IMR-90 (cell line): ENCODE results near the gene IFI27L2. TPM values are rescaled to one million over a fixed set of nuclear protein-coding genes. Genes with fewer than 3 reads are reported as not detected.

Experiments
- ATAC-seq: fragments of 200-7000 bp; cut with Tn5 transposase; 2 replicates; pipeline ENCODE4 v1.9.1; 2020; ENCODE audit warnings: low read depth, mild to moderate bottlenecking, moderate library complexity
- BruUV-seq: library from RNA; stranded (reverse); fragments of 400-500 nt; replicated peaks from 2 replicates; lab custom pipeline; 2021; lab: Mats Ljungman, UMichigan
- CTCF ChIA-PET: fragments of 300-600 bp; formaldehyde crosslinking; extraction: SDS; loops from one replicate; lab custom pipeline; 2021; ENCODE audit warnings: antibody characterized with exemption; lab: Yijun Ruan, JAX
- POLR2A ChIA-PET: fragments of 300-600 bp; sonication (Branson Sonifier 250); formaldehyde crosslinking; loops from one replicate; lab custom pipeline; 2022; ENCODE audit warnings: antibody characterized with exemption; ENCODE audit not compliant: unreplicated experiment; lab: Charles Lee
- DNase-seq: peaks from one replicate; pipeline ENCODE4 v3.0.0; 2013
- H2AFZ ChIP-seq: replicated peaks from 2 replicates; pipeline ENCODE3; 2013; ENCODE audit warnings: low read length, mild to moderate bottlenecking; ENCODE audit not compliant: poor library complexity
- H2AK5ac ChIP-seq: 2 replicates; pipeline ENCODE4 v1.6.1; 2013; ENCODE audit warnings: low read depth, low read length, inconsistent platforms
- H2AK9ac ChIP-seq: replicated peaks from 2 replicates; pipeline ENCODE3; 2013; ENCODE audit warnings: mild to moderate bottlenecking, low read depth, low read length, moderate library complexity; ENCODE audit not compliant: poor library complexity
- H2BK120ac ChIP-seq: 2 replicates; pipeline ENCODE4 v1.6.1; 2013; ENCODE audit warnings: low read depth, low read length, inconsistent platforms
- H2BK15ac ChIP-seq: 3 replicates; pipeline ENCODE4 v1.6.1; 2013; ENCODE audit warnings: low read depth, low read length, inconsistent platforms
- H2BK20ac ChIP-seq: 2 replicates; pipeline ENCODE4 v1.6.1; 2013; ENCODE audit warnings: low read depth, mild to moderate bottlenecking, inconsistent platforms, low read length, moderate library complexity
- H2BK5ac ChIP-seq: 2 replicates; pipeline ENCODE4 v1.6.1; 2013; ENCODE audit warnings: mild to moderate bottlenecking, low read depth, low read length, inconsistent platforms; ENCODE audit not compliant: poor library complexity, severe bottlenecking
- H3K14ac ChIP-seq: replicated peaks from 2 replicates; pipeline ENCODE4 v1.6.1; 2013; ENCODE audit warnings: low read depth, low read length, inconsistent platforms
- H3K18ac ChIP-seq: 2 replicates; pipeline ENCODE4 v1.6.1; 2013; ENCODE audit warnings: low read depth, low read length, control low read depth
- H3K23ac ChIP-seq: 2 replicates; pipeline ENCODE4 v1.6.1; 2013; ENCODE audit warnings: low read depth, low read length, inconsistent platforms
- H3K27ac ChIP-seq: 2 replicates; pipeline ENCODE4 v1.5.1; 2013; ENCODE audit warnings: mild to moderate bottlenecking, control low read depth, low read length; ENCODE audit not compliant: insufficient read depth
- H3K27me3 ChIP-seq: 2 replicates; pipeline ENCODE4 v1.6.1; 2013; ENCODE audit warnings: low read length; ENCODE audit not compliant: control insufficient read depth, insufficient read depth
- H3K36me3 ChIP-seq: 2 replicates; pipeline ENCODE4 v1.6.1; 2013; ENCODE audit warnings: low read length, mixed read lengths; ENCODE audit not compliant: control insufficient read depth, insufficient read depth
- H3K4ac ChIP-seq: 2 replicates; pipeline ENCODE4 v1.6.1; 2013; ENCODE audit warnings: low read depth, low read length, inconsistent platforms
- H3K4me1 ChIP-seq: 2 replicates; pipeline ENCODE4 v1.6.1; 2013; ENCODE audit warnings: low read length, mixed read lengths; ENCODE audit not compliant: control insufficient read depth, insufficient read depth
- H3K4me2 ChIP-seq: 2 replicates; pipeline ENCODE4 v1.6.1; 2013; ENCODE audit warnings: low read depth, mild to moderate bottlenecking, control low read depth, low read length, moderate library complexity
- H3K4me3 ChIP-seq: 2 replicates; pipeline ENCODE4 v1.5.1; 2013; ENCODE audit warnings: low read depth, mild to moderate bottlenecking, control low read depth, low read length, moderate library complexity; ENCODE audit not compliant: insufficient read depth
- H3K56ac ChIP-seq: 2 replicates; pipeline ENCODE4 v1.6.1; 2013; ENCODE audit warnings: low read length, inconsistent platforms; ENCODE audit not compliant: insufficient read depth; ENCODE audit errors: extremely low read depth
- H3K79me1 ChIP-seq, 2 experiments: 2 replicates each; pipeline ENCODE4 v1.6.1; 2013; ENCODE audit warnings: low read length in 2 of 2, inconsistent platforms in 1 of 2, low read depth in 1 of 2
- H3K9ac ChIP-seq: 2 replicates; pipeline ENCODE4 v1.6.1; 2013; ENCODE audit warnings: low read depth, low read length, control low read depth
- H3K9me1 ChIP-seq: 2 replicates; pipeline ENCODE4 v1.6.1; 2013; ENCODE audit warnings: low read length, inconsistent platforms; ENCODE audit not compliant: insufficient read depth
- H3K9me3 ChIP-seq: 2 replicates; pipeline ENCODE4 v1.6.1; 2013; ENCODE audit warnings: low read length; ENCODE audit not compliant: control insufficient read depth, insufficient read depth
- H4K20me1 ChIP-seq: 2 replicates; pipeline ENCODE4 v1.6.1; 2013; ENCODE audit warnings: low read length, inconsistent platforms; ENCODE audit not compliant: insufficient read depth
- H4K5ac ChIP-seq: 2 replicates; pipeline ENCODE4 v1.6.1; 2013; ENCODE audit warnings: mild to moderate bottlenecking, low read depth, low read length, control low read depth
- H4K8ac ChIP-seq, 2 experiments: 2 replicates each; pipeline ENCODE4 v1.6.1; 2013; ENCODE audit warnings: low read depth in 2 of 2, low read length in 2 of 2, control low read depth in 1 of 2, inconsistent platforms in 1 of 2
- H4K91ac ChIP-seq: 2 replicates; pipeline ENCODE4 v1.6.1; 2013; ENCODE audit warnings: low read depth, low read length, inconsistent platforms; ENCODE audit not compliant: insufficient read depth
- BHLHE40 ChIP-seq: fragments of 150-350 bp; IDR thresholded peaks from 2 replicates; pipeline ENCODE4 v1.6.1; 2016; ENCODE audit warnings: mild to moderate bottlenecking, low read depth, low read length
- CEBPB ChIP-seq: IDR thresholded peaks from 2 replicates; pipeline ENCODE4 v1.6.1; 2012; ENCODE audit warnings: low read depth, low read length, improper control_type of control experiment
- CTCF ChIP-seq: conservative IDR thresholded peaks from 2 replicates; pipeline ENCODE4 v1.5.1; 2012; ENCODE audit warnings: mild to moderate bottlenecking, low read depth, low read length, improper control_type of control experiment
- ELK1 ChIP-seq: fragments of 150-350 bp; IDR thresholded peaks from 2 replicates; pipeline ENCODE4 v1.6.1; 2016; ENCODE audit warnings: low read depth, mild to moderate bottlenecking, low read length, moderate library complexity, borderline replicate concordance
- FOS ChIP-seq: fragments of 150-350 bp; IDR thresholded peaks from 2 replicates; pipeline ENCODE4 v1.6.1; 2016; ENCODE audit warnings: low read depth, low read length
- MAFK ChIP-seq: IDR thresholded peaks from 2 replicates; pipeline ENCODE4 v1.6.1; 2012; ENCODE audit warnings: low read depth, low read length, improper control_type of control experiment
- POLR2A ChIP-seq: IDR thresholded peaks from 2 replicates; pipeline ENCODE4 v1.6.1; 2012; ENCODE audit warnings: mild to moderate bottlenecking, low read depth, low read length
- RAD21 ChIP-seq: IDR thresholded peaks from 2 replicates; pipeline ENCODE4 v1.6.1; 2012; ENCODE audit warnings: low read length, improper control_type of control experiment
- RFX5 ChIP-seq: IDR thresholded peaks from 2 replicates; pipeline ENCODE4 v1.8.0; 2012; ENCODE audit warnings: low read depth, mild to moderate bottlenecking, low read length, moderate library complexity
- SMC3 ChIP-seq: fragments of 150-350 bp; IDR thresholded peaks from 2 replicates; pipeline ENCODE4 v1.6.1; 2016; ENCODE audit warnings: low read depth, mild to moderate bottlenecking, antibody characterized with exemption, low read length, moderate library complexity
- USF2 ChIP-seq: fragments of 150-350 bp; IDR thresholded peaks from 2 replicates; pipeline ENCODE4 v1.6.1; 2017; ENCODE audit warnings: mild to moderate bottlenecking, antibody characterized with exemption, low read length, low read depth
- WGBS, 2 experiments: methylation state at CpG; one replicate each; pipeline versions ENCODE4 v1.1.5 to v1.1.7; 2013; ENCODE audit warnings: missing lambda C conversion rate in 2 of 2; ENCODE audit not compliant: insufficient read length in 1 of 2; ENCODE audit errors: extremely low coverage in 2 of 2; 5-methylcytosine and 5-hydroxymethylcytosine counted together
- dilution Hi-C: fragments of 300-500 bp; cut with HindIII; formaldehyde crosslinking; loops from one replicate; pipeline ENCODE4 v1.14.3; 2018; ENCODE audit warnings: low sequenced_read_pairs; ENCODE audit not compliant: unreplicated experiment
- in situ Hi-C: fragments of 300-500 bp; cut with MboI; formaldehyde crosslinking; loops from 3 replicates; pipeline ENCODE4 v1.14.3; 2019; ENCODE audit warnings: low sequenced_read_pairs, inconsistent platforms, mixed read lengths
- intact Hi-C: fragments of 100-400 bp; cut with micrococcal nuclease; formaldehyde crosslinking; loops from 2 replicates; pipeline ENCODE4 v1.10.0; 2022
- polyA plus RNA-seq, 3 experiments: library from polyadenylated mRNA; depleted of rRNA; stranded (reverse); fragments of >200 nt; gene quantifications; 2 replicates each; pipeline ENCODE4 v1.2.3, GENCODE V29; 2012; ENCODE audit warnings: low replicate concordance in 1 of 3
- total RNA-seq: library from RNA; depleted of rRNA; stranded (reverse); fragments of >200 nt; gene quantifications from 2 replicates; pipeline ENCODE4 v1.2.3, GENCODE V29; 2012

Gene IFI27L2
- total and polyA plus RNA-seq, 2 of the 4 experiments (the other 2 are of a cell fraction), result 43.0 to 187 TPM

DNA sequence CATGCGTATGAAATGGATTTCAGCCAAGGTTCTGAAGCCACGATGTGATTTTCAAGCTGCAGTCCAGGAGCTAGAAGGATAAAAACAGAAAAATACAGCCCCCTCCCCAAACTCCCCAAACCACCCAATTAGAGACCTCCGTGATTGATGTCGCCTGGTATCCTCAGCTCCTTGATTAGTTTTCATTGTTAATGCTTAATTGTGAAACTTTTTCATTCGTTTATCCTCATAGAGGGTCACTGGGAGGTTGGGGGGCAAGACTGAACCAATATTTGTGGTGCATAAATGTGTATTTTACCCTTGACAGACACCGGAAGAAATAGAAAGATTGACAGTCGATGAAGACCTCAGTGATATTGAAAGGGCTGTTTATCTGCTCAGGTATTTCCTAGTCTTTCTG, 46.3 kb upstream of the IFI27L2 start:
- no peaks in the 10 kb centered on the region for H3K9me1 ChIP-seq
- no peak overlapping the region for H3K27ac ChIP-seq
- no peak overlapping the region for H3K4me2 ChIP-seq
- H3K36me3 ChIP-seq, result no peaks in the 10 kb centered on the region
- intact Hi-C loops, result loop anchor here (2.0 kb wide), 1 partner anchor 39 kb away; no protein-coding TSS in a partner anchor
- no peak overlapping the region for H2BK15ac ChIP-seq
- no peaks in the 10 kb centered on the region for H3K79me1 ChIP-seq
- H3K14ac ChIP-seq, result no peak overlapping the region
- peaks cover 24% of the 10 kb centered on the region for H3K27me3 ChIP-seq
- H3K4me3 ChIP-seq, result no peak overlapping the region
- H2AK9ac ChIP-seq, result no peak overlapping the region
- H2AFZ ChIP-seq, result no peak overlapping the region
- H3K9ac ChIP-seq, result no peak overlapping the region
- no CpG with 5 or more reads among the region's 7 CpGs for WGBS, 2 experiments
- POLR2A ChIA-PET, result no interaction called here
- no peak overlapping the region for H2BK20ac ChIP-seq
- DNase-seq (no peak), ATAC-seq (no peak)
- no peak overlapping the region for H4K8ac ChIP-seq
- H2BK5ac ChIP-seq, result no peak overlapping the region
- CTCF ChIA-PET, result no interaction called here
- no peak overlapping the region for H2AK5ac ChIP-seq
- in situ Hi-C loops, result no loop called here
- no peak overlapping the region for H3K18ac ChIP-seq
- H2BK120ac ChIP-seq, result no peak overlapping the region
- no peak overlapping the region for H3K23ac ChIP-seq
- peaks cover 2% of the 10 kb centered on the region; the same call in 1 of the 2 replicates for H3K4me1 ChIP-seq
- H3K56ac ChIP-seq, result no peak overlapping the region
- no peak overlapping the region for H3K4ac ChIP-seq
- no TSS peak for BruUV-seq
- no peak overlapping the region for H4K91ac ChIP-seq
- no peaks in the 10 kb centered on the region for H3K9me3 ChIP-seq
- TF ChIP-seq SMC3, result no peak
- TF ChIP-seq USF2, result no peak
- no peak for TF ChIP-seq MAFK
- TF ChIP-seq RAD21, result no peak
- TF ChIP-seq BHLHE40, result no peak
- TF ChIP-seq RFX5, result no peak
- no peak for TF ChIP-seq CEBPB
- TF ChIP-seq FOS, result no peak
- no peak for TF ChIP-seq ELK1
- no peak for TF ChIP-seq CTCF
- TF ChIP-seq POLR2A, result no peak
- H4K5ac ChIP-seq, result no peak overlapping the region
- dilution Hi-C loops, result no loop called here
- no peaks in the 10 kb centered on the region for H4K20me1 ChIP-seq
